Tibial nerve (tissue), 4 donors: ENCODE results near the gene SNX19.

Experiments
- EP300 ChIP-seq, 2 donors: sonication (generic); formaldehyde crosslinking; IDR thresholded peaks; one replicate each; pipeline ENCODE4 v1.6.1; 2017; ENCODE audit warnings: antibody characterized with exemption in 2 of 2, mild to moderate bottlenecking in 1 of 2
- POLR2A ChIP-seq, 2 donors: fragments of 450-650 bp; IDR thresholded peaks; one replicate each; pipeline ENCODE4 v1.6.1; 2017; ENCODE audit warnings: antibody characterized with exemption in 2 of 2, mild to moderate bottlenecking in 2 of 2, moderate library complexity in 2 of 2
- TF ChIP-seq, protein P1 (sequence below), 5 experiments: fragments of 200-600 bp in 3 of 5; fragments of 450-650 bp in 2 of 5; sonication (generic) in 3 of 5; IDR thresholded peaks; one replicate each; pipeline ENCODE4 v1.5.1; 2016 to 2019; ENCODE audit warnings: antibody characterized with exemption in 5 of 5, mild to moderate bottlenecking in 3 of 5, moderate library complexity in 2 of 5

DNA sequence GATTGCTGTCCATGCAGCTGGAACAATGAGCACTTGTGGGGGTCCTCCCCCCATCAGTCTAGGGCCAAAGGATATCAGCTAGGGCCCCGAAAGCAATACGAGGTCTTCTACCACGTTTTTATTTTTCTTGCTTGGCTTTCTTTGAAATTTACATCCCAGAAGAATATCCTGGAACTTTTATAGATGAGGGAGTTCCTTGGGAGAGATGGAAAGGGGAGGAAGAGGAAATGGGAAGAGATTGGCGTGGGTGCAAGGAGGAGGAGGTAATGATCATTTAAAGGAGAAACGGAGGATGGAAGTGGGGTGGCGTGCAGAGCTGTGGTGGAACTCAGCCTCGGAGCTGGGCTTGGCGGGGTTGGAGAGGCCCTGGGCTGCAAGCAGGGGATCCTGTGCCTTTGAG, 90.3 kb downstream of the SNX19 start:
- TF ChIP-seq, protein P1, sequence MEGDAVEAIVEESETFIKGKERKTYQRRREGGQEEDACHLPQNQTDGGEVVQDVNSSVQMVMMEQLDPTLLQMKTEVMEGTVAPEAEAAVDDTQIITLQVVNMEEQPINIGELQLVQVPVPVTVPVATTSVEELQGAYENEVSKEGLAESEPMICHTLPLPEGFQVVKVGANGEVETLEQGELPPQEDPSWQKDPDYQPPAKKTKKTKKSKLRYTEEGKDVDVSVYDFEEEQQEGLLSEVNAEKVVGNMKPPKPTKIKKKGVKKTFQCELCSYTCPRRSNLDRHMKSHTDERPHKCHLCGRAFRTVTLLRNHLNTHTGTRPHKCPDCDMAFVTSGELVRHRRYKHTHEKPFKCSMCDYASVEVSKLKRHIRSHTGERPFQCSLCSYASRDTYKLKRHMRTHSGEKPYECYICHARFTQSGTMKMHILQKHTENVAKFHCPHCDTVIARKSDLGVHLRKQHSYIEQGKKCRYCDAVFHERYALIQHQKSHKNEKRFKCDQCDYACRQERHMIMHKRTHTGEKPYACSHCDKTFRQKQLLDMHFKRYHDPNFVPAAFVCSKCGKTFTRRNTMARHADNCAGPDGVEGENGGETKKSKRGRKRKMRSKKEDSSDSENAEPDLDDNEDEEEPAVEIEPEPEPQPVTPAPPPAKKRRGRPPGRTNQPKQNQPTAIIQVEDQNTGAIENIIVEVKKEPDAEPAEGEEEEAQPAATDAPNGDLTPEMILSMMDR (IDR thresholded peaks at IDR 0.05), result no peak
- no peak for TF ChIP-seq EP300 (IDR thresholded peaks at IDR 0.05)
- TF ChIP-seq POLR2A (IDR thresholded peaks at IDR 0.05), result no peak
